Measurements from ENCODE around the gene PLPPR1. TPM values are rescaled to one million over a fixed set of nuclear protein-coding genes. Genes with fewer than 3 reads are reported as not detected.

PLPPR1 gene
- total and polyA plus RNA-seq, 2 experiments from 2014 or later, result 1.3 to 3.7 TPM

- TF ChIP-seq EZH2phosphoT487 (IDR thresholded peaks at IDR 0.05; ENCODE audit: unreplicated experiment) (no peak), ZNF114 (CRISPR knock-in tag; IDR thresholded peaks at IDR 0.05) (no peak), NANOG (IDR thresholded peaks at IDR 0.05; ENCODE audit: borderline replicate concordance) (no peak), REST (IDR thresholded peaks at IDR 0.05; ENCODE audit: unreplicated experiment) (no peak), EZH2 (IDR thresholded peaks at IDR 0.05; ENCODE audit: low read depth, unreplicated experiment) (no peak), CREB1 (CRISPR knock-in tag; IDR thresholded peaks at IDR 0.05; ENCODE audit: low read depth) (no peak), ETS1 (IDR thresholded peaks at IDR 0.05) (no peak)
Observed at GRCh38 chr9:101269591-101270283, 241.2 kb downstream of the PLPPR1 start (continued).

- H3K9me3 Mint-ChIP-seq, result no peaks in the 10 kb centered on the region
- peak overlapping the region; percentile 45 for H3K4me3 Mint-ChIP-seq
- Histone ChIP-seq H2AFZ (no peak overlapping the region), H3K36me3 (ENCODE audit: insufficient read depth) (no peaks in the 10 kb centered on the region), H3K27me3 (ENCODE audit: insufficient read depth) (no peaks in the 10 kb centered on the region), H3K79me2 (replicated peaks; ENCODE audit: insufficient read depth) (no peaks in the 10 kb centered on the region), H4K20me1 (replicated peaks; ENCODE audit: insufficient read depth) (no peaks in the 10 kb centered on the region), H3K4me2 (peak overlapping the region; percentile 34), H3K4me1 (ENCODE audit: insufficient read depth) (peaks cover 34% of the 10 kb centered on the region), H3F3A (replicated peaks; ENCODE audit: low read depth) (no peaks in the 10 kb centered on the region), H3K4me3 (peak overlapping the region; percentile 13), H3K27ac (ENCODE audit: low read depth) (no peak overlapping the region), H3K9me2 (ENCODE audit: insufficient read depth) (no peaks in the 10 kb centered on the region)
- no peaks in the 10 kb centered on the region for H3K36me3 Mint-ChIP-seq (ENCODE audit: low read depth)
- H3K27ac Mint-ChIP-seq, result peak overlapping the region; percentile 71; the same call in 1 of the 2 replicates
- H3K4me1 Mint-ChIP-seq, result peaks cover 23% of the 10 kb centered on the region
- peak; percentile 75 for ATAC-seq
- peak; percentile 27 for DNase-seq (ENCODE audit: low spot score)
- peaks cover 3% of the 10 kb centered on the region for H3K27me3 Mint-ChIP-seq (ENCODE audit: insufficient read depth, low read depth, poor library complexity)
- no peak for TF ChIP-seq ZNF331 (CRISPR knock-in tag; IDR thresholded peaks at IDR 0.05; ENCODE audit: low read depth)
- no peak for TF ChIP-seq POLR2AphosphoS5 (IDR thresholded peaks at IDR 0.05; ENCODE audit: low read depth)
- no peak for TF ChIP-seq NANOG (IDR thresholded peaks at IDR 0.05; ENCODE audit: borderline replicate concordance)
- no peak for TF ChIP-seq ZNF462 (CRISPR knock-in tag; IDR thresholded peaks at IDR 0.05)
- TF ChIP-seq EZH2 (IDR thresholded peaks at IDR 0.05; ENCODE audit: low read depth, unreplicated experiment), result no peak
- no peak for TF ChIP-seq EZH2phosphoT487 (IDR thresholded peaks at IDR 0.05; ENCODE audit: unreplicated experiment)
- TF ChIP-seq ETS1 (IDR thresholded peaks at IDR 0.05), result no peak
- TF ChIP-seq JUNB (IDR thresholded peaks at IDR 0.05; ENCODE audit: unreplicated experiment), result no peak
Observed at GRCh38 chr9:101270302-101270701, 241.8 kb downstream of the PLPPR1 start.

Measured in GM23338 (cell line).